ENCODE results near the gene WDR49.

Gene WDR49

DNA sequence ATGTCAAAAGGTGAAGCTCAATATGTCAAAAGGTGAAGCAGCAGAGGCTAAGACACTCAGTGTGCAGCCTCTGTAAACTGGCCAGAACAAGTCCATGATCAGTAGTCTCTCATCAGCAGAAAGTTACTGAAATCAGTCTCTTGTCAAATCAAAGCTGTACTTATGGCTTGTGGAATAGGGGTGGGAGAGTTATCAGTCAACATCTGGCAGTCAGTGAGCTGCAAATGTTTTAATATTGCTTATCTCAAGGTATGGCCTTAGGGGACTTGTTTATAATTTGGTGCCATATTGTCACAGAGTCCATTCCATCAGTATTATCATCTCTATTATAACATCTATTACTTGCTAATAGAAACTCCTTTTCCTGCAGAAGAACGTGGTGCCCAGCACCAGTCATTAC is 14.9 kb upstream of the WDR49 start:
- H3K4me3 ChIP-seq (ENCODE audit: low read depth, low read length), result no peak overlapping the region
- H3K36me3 ChIP-seq (ENCODE audit: control insufficient read depth in 2 of 2, insufficient read depth in 1 of 2, low read length in 2 of 2), result peaks cover 0 to 7% of the 10 kb centered on the region in 2 experiments; a peak in 1 of 3 replicates
- H3K9me3 ChIP-seq (ENCODE audit: control insufficient read depth, insufficient read depth, low read depth, low read length), result no peaks in the 10 kb centered on the region
- no peaks in the 10 kb centered on the region for H3K4me1 ChIP-seq (ENCODE audit: control insufficient read depth, insufficient read depth, low read length)
- TF ChIP-seq ZNF777 (tag by site-specific recombination; IDR thresholded peaks at IDR 0.05; ENCODE audit: borderline replicate concordance) (no peak), ZBTB17 (tag by site-specific recombination; IDR thresholded peaks at IDR 0.05) (no peak), ZBTB21 (tag by site-specific recombination; IDR thresholded peaks at IDR 0.05) (no peak), ZBTB1 (tag by site-specific recombination; IDR thresholded peaks at IDR 0.05) (no peak), EGR2 (tag by site-specific recombination; IDR thresholded peaks at IDR 0.05; ENCODE audit: low read depth) (no peak), SP7 (tag by site-specific recombination; IDR thresholded peaks at IDR 0.05) (no peak), ZNF292 (tag by site-specific recombination; IDR thresholded peaks at IDR 0.05; ENCODE audit: borderline replicate concordance, low read depth) (no peak), ZNF433 (tag by site-specific recombination; IDR thresholded peaks at IDR 0.05; ENCODE audit: low read depth) (no peak), ZNF473 (tag by site-specific recombination; IDR thresholded peaks at IDR 0.05) (no peak)
- TF ChIP-seq, protein P1, sequence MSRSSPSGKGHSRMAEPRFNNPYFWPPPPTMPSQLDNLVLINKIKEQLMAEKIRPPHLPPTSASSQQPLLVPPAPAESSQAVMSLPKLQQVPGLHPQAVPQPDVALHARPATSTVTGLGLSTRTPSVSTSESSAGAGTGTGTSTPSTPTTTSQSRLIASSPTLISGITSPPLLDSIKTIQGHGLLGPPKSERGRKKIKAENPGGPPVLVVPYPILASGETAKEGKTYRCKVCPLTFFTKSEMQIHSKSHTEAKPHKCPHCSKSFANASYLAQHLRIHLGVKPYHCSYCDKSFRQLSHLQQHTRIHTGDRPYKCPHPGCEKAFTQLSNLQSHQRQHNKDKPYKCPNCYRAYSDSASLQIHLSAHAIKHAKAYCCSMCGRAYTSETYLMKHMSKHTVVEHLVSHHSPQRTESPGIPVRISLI (tag by site-specific recombination; IDR thresholded peaks at IDR 0.05), result no peak
- TF ChIP-seq, protein P2, sequence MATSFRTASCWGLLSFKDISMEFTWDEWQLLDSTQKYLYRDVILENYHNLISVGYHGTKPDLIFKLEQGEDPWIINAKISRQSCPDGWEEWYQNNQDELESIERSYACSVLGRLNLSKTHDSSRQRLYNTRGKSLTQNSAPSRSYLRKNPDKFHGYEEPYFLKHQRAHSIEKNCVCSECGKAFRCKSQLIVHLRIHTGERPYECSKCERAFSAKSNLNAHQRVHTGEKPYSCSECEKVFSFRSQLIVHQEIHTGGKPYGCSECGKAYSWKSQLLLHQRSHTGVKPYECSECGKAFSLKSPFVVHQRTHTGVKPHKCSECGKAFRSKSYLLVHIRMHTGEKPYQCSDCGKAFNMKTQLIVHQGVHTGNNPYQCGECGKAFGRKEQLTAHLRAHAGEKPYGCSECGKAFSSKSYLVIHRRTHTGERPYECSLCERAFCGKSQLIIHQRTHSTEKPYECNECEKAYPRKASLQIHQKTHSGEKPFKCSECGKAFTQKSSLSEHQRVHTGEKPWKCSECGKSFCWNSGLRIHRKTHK (tag by site-specific recombination; IDR thresholded peaks at IDR 0.05), result no peak
- POLR2A ChIA-PET, result no interaction called here
- H3K27ac ChIP-seq (ENCODE audit: extremely low read depth, low read depth, low read length), result no peak overlapping the region
- CTCF ChIA-PET, result interaction anchor here (0.8 to 1.7 kb wide), 2 partner anchors 15 to 16 kb away, joined by 4 read pairs; no protein-coding TSS in a partner anchor

DNA sequence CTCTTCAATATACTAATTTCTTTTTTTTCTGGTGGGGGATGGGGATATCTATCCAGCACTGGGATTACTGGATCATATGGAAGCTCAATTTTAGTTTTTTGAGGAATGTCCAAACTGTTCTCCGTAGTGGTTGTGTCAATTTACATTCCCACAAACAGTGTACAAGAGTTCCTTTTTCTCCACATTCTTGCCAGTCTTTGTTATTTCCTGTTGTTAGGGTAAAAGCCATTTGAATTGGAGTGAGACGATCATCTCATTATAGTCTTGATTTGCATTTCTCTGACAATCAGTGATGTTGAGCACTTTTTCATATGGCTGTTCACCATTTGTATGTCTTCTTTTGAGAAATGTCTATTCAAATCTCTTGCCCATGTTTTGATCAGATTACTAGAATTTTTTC is 12.8 kb upstream of the WDR49 start:
- ChIA-PET CTCF (interaction anchor here (1.0 kb wide), 1 partner anchor 17 kb away, joined by 7 read pairs; no protein-coding TSS in a partner anchor), POLR2A (no interaction called here)
- Histone ChIP-seq H3K36me3 (ENCODE audit: control insufficient read depth in 2 of 2, insufficient read depth in 1 of 2, low read length in 2 of 2) (no peaks in the 10 kb centered on the region), H3K4me3 (ENCODE audit: low read depth, low read length) (no peak overlapping the region), H3K4me1 (ENCODE audit: control insufficient read depth, insufficient read depth, low read length) (no peaks in the 10 kb centered on the region), H3K27ac (ENCODE audit: extremely low read depth, low read depth, low read length) (no peak overlapping the region), H3K9me3 (ENCODE audit: control insufficient read depth, insufficient read depth, low read depth, low read length) (no peaks in the 10 kb centered on the region)
- TF ChIP-seq ZNF654 (tag by site-specific recombination; IDR thresholded peaks at IDR 0.05; ENCODE audit: low read depth), result no peak
- TF ChIP-seq ZNF221 (tag by site-specific recombination; IDR thresholded peaks at IDR 0.05; ENCODE audit: borderline replicate concordance), result no peak
- TF ChIP-seq, protein P3, sequence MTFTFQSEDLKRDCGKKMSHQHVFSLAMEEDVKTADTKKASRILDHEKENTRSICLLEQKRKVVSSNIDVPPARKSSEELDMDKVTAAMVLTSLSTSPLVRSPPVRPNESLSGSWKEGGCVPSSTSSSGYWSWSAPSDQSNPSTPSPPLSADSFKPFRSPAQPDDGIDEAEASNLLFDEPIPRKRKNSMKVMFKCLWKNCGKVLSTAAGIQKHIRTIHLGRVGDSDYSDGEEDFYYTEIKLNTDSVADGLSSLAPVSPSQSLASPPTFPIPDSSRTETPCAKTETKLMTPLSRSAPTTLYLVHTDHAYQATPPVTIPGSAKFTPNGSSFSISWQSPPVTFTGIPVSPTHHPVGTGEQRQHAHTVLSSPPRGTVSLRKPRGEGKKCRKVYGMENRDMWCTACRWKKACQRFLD (tag by site-specific recombination; IDR thresholded peaks at IDR 0.05), result no peak
- no peak for TF ChIP-seq ZXDB (tag by site-specific recombination; IDR thresholded peaks at IDR 0.05)
- no peak for TF ChIP-seq ZNF473 (tag by site-specific recombination; IDR thresholded peaks at IDR 0.05)
- TF ChIP-seq SCRT1 (tag by site-specific recombination; IDR thresholded peaks at IDR 0.05; ENCODE audit: borderline replicate concordance), result no peak
- no peak for TF ChIP-seq GLI4 (tag by site-specific recombination; IDR thresholded peaks at IDR 0.05)
- no peak for TF ChIP-seq ZNF747 (tag by site-specific recombination; IDR thresholded peaks at IDR 0.05)
- TF ChIP-seq SP2 (tag by site-specific recombination; IDR thresholded peaks at IDR 0.05), result no peak
- TF ChIP-seq ZNF76 (tag by site-specific recombination; IDR thresholded peaks at IDR 0.05; ENCODE audit: borderline replicate concordance, low read depth), result no peak

All from HEK293 (cell line).